HG02642 (cell line): ENCODE data around the gene LARP1.

Source experiments
- ATAC-seq: cut with Tn5 transposase; IDR thresholded peaks from one replicate; pipeline ENCODE4 v1.9.1; 2021; ENCODE audit warnings: mild to moderate bottlenecking; ENCODE audit not compliant: unreplicated experiment, poor library complexity

Gene LARP1

GRCh38 chr5:154849264-154849785 is 94.1 kb downstream of the LARP1 start:
- no peak for ATAC-seq

- no peak for ATAC-seq
These were observed 94.6 kb downstream of the LARP1 start for GRCh38 chr5:154849791-154850201.

GRCh38 chr5:154850255-154851062 is 95.3 kb downstream of the LARP1 start, which contains the start of gene FAXDC2:
Gene FAXDC2, minus strand, starts transcription at chr5:154850603. Its CDS starts 12,425 bp downstream, at chr5:154838178.
- ATAC-seq, result no peak

GRCh38 chr5:154851351-154851750 is 96.2 kb downstream of the LARP1 start:
- ATAC-seq, result no peak

- peak; percentile 66 for ATAC-seq
These were observed 102.5 kb downstream of the LARP1 start for GRCh38 chr5:154857530-154858296.

- peak; percentile 85 for ATAC-seq
These were observed 103.3 kb downstream of the LARP1 start, which contains the start of gene CNOT8 for GRCh38 chr5:154858297-154858971. Gene CNOT8, plus strand, starts transcription at chr5:154858627. Its CDS starts 4,652 bp downstream, at chr5:154863279.

GRCh38 chr5:154858972-154859871 is 104.0 kb downstream of the LARP1 start:
- ATAC-seq, result no peak

- ATAC-seq, result no peak
These were observed 104.9 kb downstream of the LARP1 start for GRCh38 chr5:154860123-154860522.

GRCh38 chr5:154860765-154861164 is 105.6 kb downstream of the LARP1 start:
- ATAC-seq, result no peak

- no peak for ATAC-seq
These were observed 106.8 kb downstream of the LARP1 start for GRCh38 chr5:154861946-154862345.

- ATAC-seq, result no peak
These were observed 107.6 kb downstream of the LARP1 start for GRCh38 chr5:154862766-154863165.

- no peak for ATAC-seq
These were observed 108.3 kb downstream of the LARP1 start for GRCh38 chr5:154863291-154864080.

GRCh38 chr5:154865466-154866184 is 110.4 kb downstream of the LARP1 start:
- ATAC-seq, result no peak

- ATAC-seq, result no peak
These were observed 111.7 kb downstream of the LARP1 start for GRCh38 chr5:154866841-154867240.
